ENCODE data around the gene PMVK.

DNA sequence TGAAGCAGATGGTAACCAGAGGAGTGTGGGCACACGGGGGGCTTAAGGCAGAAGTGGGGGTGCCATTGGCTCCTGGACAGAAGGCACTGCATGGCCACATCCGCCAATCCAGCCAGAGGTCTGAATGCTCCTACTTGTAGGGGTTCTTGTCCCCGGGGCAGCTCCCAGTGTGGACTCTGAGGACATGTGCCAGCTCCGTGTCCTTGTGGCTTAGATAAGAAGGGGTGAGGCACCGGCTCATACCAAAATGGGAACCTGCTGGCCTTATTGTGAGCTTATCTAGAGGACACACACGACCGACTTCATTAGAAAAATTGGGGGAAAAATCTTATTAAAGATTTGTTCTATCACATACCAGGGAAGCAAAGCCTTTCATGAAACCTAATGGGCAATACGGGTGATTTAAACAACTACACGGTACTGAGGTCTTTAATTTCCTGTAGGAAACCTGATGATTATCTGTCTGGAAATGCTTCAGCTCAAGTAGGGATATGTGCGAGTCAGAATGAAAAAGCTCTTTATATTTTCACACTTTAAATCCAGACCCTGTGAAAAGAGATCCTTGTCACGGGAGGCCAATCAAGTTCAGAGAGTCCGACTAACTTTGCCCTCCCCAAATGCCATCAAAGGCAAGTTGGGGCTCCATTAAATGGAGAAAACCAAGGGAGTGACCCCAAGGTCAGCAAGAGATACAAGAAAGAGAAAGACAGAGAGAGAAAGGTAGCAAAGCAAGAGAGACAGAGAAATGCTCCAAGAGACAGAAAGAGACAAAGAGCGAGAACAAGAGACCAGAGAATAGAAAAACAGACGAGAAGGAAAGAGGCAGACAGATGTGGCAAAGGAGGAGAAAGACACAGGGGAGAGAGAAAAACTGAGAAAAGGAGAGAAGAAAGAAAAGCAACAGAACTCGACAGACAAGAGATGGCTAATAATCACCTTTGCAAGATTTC is 52.3 kb downstream of the PMVK start:
- no peak for TF ChIP-seq POLR2A (IDR thresholded peaks at IDR 0.05)
- TF ChIP-seq, protein P1, sequence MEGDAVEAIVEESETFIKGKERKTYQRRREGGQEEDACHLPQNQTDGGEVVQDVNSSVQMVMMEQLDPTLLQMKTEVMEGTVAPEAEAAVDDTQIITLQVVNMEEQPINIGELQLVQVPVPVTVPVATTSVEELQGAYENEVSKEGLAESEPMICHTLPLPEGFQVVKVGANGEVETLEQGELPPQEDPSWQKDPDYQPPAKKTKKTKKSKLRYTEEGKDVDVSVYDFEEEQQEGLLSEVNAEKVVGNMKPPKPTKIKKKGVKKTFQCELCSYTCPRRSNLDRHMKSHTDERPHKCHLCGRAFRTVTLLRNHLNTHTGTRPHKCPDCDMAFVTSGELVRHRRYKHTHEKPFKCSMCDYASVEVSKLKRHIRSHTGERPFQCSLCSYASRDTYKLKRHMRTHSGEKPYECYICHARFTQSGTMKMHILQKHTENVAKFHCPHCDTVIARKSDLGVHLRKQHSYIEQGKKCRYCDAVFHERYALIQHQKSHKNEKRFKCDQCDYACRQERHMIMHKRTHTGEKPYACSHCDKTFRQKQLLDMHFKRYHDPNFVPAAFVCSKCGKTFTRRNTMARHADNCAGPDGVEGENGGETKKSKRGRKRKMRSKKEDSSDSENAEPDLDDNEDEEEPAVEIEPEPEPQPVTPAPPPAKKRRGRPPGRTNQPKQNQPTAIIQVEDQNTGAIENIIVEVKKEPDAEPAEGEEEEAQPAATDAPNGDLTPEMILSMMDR (IDR thresholded peaks at IDR 0.05): no peak

All from thyroid gland (tissue), 4 donors.